CD8-positive, alpha-beta memory T cell (primary cell): Measurements from ENCODE around the gene MRI1. TPM values are rescaled to one million over a fixed set of nuclear protein-coding genes. Genes with fewer than 3 reads are reported as not detected.
"Not testable (repeated sequence)": the region's sequence is repeated elsewhere in the genome, so short reads cannot be mapped to it uniquely, and the experiment has no call there.

Experiments
- CTCF ChIA-PET: fragments of 350-600 bp; sonication (Branson Sonifier 250); formaldehyde crosslinking; loops from one replicate; lab custom pipeline; 2021; ENCODE audit warnings: antibody characterized with exemption; lab: Charles Lee
- POLR2A ChIA-PET: fragments of 350-600 bp; sonication (Branson Sonifier 250); formaldehyde crosslinking; loops from one replicate; lab custom pipeline; 2021; ENCODE audit warnings: antibody characterized with exemption; lab: Charles Lee
- DNase-seq, 5 donors: peaks; one replicate each; pipeline versions ENCODE4 v3.0.0 to v3.0.0-alpha.2; 2020 to 2022; ENCODE audit warnings: mixed read lengths in 1 of 5
- H3K27ac ChIP-seq: one replicate; pipeline ENCODE4 v1.7.0; 2013; ENCODE audit warnings: low read depth, mild to moderate bottlenecking, low read length, moderate library complexity
- H3K27me3 ChIP-seq: 2 replicates; pipeline ENCODE4 v1.7.0; 2013; ENCODE audit warnings: low read length, mild to moderate bottlenecking; ENCODE audit not compliant: insufficient read depth, poor library complexity, severe bottlenecking
- H3K36me3 ChIP-seq: 2 replicates; pipeline ENCODE4 v1.7.0; 2013; ENCODE audit warnings: mild to moderate bottlenecking, low read length, moderate library complexity; ENCODE audit not compliant: insufficient read depth
- H3K4me1 ChIP-seq: 2 replicates; pipeline ENCODE4 v1.7.0; 2013; ENCODE audit warnings: mild to moderate bottlenecking, low read length, moderate library complexity; ENCODE audit not compliant: insufficient read depth
- H3K4me3 ChIP-seq: 2 replicates; pipeline ENCODE4 v1.7.0; 2013; ENCODE audit warnings: mild to moderate bottlenecking, low read length
- H3K9me3 ChIP-seq: 2 replicates; pipeline ENCODE4 v1.7.0; 2013; ENCODE audit warnings: mild to moderate bottlenecking, low read length
- H3K27ac Mint-ChIP-seq, 8 donors: one replicate each; pipeline ENCODE4 v1.8.0; 2020 to 2021; ENCODE audit warnings: mixed read lengths in 8 of 8, mild to moderate bottlenecking in 6 of 8, inconsistent platforms in 3 of 8, moderate library complexity in 3 of 8
- H3K27me3 Mint-ChIP-seq, 2 donors: one replicate each; pipeline ENCODE4 v1.8.0; 2020 to 2021; ENCODE audit warnings: mixed read lengths in 2 of 2, mild to moderate bottlenecking in 1 of 2, moderate library complexity in 1 of 2
- H3K36me3 Mint-ChIP-seq, 3 donors: one replicate each; pipeline ENCODE4 v1.8.0; 2020 to 2021; ENCODE audit warnings: mixed read lengths in 3 of 3, inconsistent platforms in 1 of 3, mild to moderate bottlenecking in 1 of 3
- H3K4me1 Mint-ChIP-seq, 3 donors: one replicate each; pipeline ENCODE4 v1.8.0; 2020 to 2021; ENCODE audit warnings: mixed read lengths in 3 of 3, inconsistent platforms in 1 of 3, mild to moderate bottlenecking in 1 of 3
- H3K4me3 Mint-ChIP-seq, 7 donors: one replicate each; pipeline ENCODE4 v1.8.0; 2020 to 2021; ENCODE audit warnings: mixed read lengths in 7 of 7, mild to moderate bottlenecking in 6 of 7, moderate library complexity in 4 of 7, inconsistent platforms in 2 of 7
- H3K9me3 Mint-ChIP-seq, 5 donors: one replicate each; pipeline ENCODE4 v1.8.0; 2020 to 2022; ENCODE audit warnings: mixed read lengths in 5 of 5, mild to moderate bottlenecking in 3 of 5, moderate library complexity in 2 of 5, inconsistent platforms in 1 of 5
- polyA plus RNA-seq: library from polyadenylated mRNA; unstranded; fragments of 300-500 nt; fragmentation: Illumina TruSeq; gene quantifications from one replicate; pipeline ENCODE4 v1.2.3, GENCODE V29; 2021
- total RNA-seq, 2 experiments: library from RNA; stranded (reverse); gene quantifications; one replicate each; pipeline ENCODE4 v1.2.3, GENCODE V29; 2021

The MRI1 gene
- total and polyA plus RNA-seq, 3 experiments from 2014 or later = 19.0 to 43.5 (median 42.4) TPM

DNA sequence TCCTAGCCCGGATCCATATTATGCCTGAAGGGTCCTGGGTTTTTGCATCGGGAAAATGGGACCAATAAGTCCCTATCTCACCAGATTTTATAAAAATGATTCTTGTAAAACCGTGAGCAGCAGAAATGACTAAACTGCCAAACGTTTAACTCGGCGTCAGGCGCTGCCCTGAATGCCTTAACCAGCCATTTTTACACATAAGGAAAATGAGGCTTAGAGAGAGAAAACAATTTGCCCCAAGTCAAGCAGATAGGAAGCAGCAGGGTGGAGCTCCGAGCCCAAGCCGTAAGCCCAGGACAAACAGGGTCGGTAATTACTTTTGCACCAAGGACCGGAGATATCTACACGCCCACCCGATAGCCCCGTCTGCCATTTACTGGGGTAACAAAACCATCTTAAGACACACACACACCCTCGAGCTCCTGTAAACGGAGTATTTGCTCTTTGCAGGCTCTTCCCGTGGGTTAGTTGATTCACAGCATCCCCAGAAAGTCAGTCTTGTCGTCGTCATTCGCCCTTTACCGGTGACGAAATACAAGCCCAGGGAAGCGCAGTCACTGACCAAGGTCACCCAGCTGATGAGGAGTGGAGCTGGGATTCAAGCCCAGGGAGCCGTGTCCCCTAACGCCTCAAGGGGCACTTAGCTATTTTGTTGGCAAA is 16.0 kb upstream of the MRI1 start:
- Histone ChIP-seq H3K36me3 (peaks cover 6% of the 10 kb centered on the region), H3K4me3 (peak overlapping the region; percentile 70), H3K4me1 (peaks cover 20% of the 10 kb centered on the region), H3K27me3 (no peaks in the 10 kb centered on the region), H3K9me3 (no peaks in the 10 kb centered on the region), H3K27ac (peak overlapping the region; percentile 89)
- Mint-ChIP-seq H3K36me3 (peaks cover 0 to 24% (median 0%) of the 10 kb centered on the region in 3 donors), H3K9me3 (no peaks in the 10 kb centered on the region), H3K4me1 (peaks cover 22 to 38% (median 33%) of the 10 kb centered on the region in 3 donors), H3K27ac (peak overlapping the region; percentile 79 to 97 (median 95)), H3K27me3 (no peaks in the 10 kb centered on the region), H3K4me3 (peak overlapping the region; percentile 84 to 96 (median 89))
- ChIA-PET CTCF (interaction anchor here (0.8 to 2.2 kb wide), 5 partner anchors 10 to 114 kb away, joined by 3 to 14 read pairs (median 5); no protein-coding TSS in a partner anchor), POLR2A (interaction anchor here (0.6 to 1.9 kb wide), 13 partner anchors 13 to 944 kb away, joined by 3 to 24 read pairs (median 4); partner anchors contain the start of genes C19orf53, MRI1 and ZSWIM4)
- no peak for DNase-seq

DNA sequence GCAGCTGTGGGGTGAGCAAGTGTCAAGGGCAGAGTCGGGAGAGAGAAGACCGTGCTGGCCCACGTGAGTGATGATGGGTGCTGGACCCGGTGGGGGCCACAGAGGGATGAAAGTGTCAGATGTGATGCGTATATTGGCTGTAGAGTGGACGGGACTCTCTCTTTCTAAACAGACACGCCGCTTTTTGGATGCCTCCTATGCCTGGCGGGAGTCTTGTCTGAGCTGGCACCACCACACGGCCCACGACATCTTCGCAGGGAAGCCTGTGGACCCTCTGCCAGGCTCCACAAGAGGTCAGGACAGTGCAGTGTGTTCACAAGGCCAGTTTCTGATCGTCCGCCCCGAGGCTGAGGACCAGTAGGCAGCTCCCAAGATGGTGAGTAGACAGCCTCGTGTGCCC is 12.9 kb upstream of the MRI1 start:
- POLR2A ChIA-PET = no interaction called here
- H3K4me1 ChIP-seq = peaks cover 20% of the 10 kb centered on the region
- H3K27me3 ChIP-seq = no peaks in the 10 kb centered on the region
- H3K9me3 ChIP-seq = no peaks in the 10 kb centered on the region
- no peak overlapping the region for H3K4me3 ChIP-seq
- peaks cover 20% of the 10 kb centered on the region for H3K36me3 ChIP-seq
- no peak overlapping the region for H3K27ac ChIP-seq
- Mint-ChIP-seq H3K9me3 (no peaks in the 10 kb centered on the region), H3K36me3 (peaks cover 8 to 42% (median 8%) of the 10 kb centered on the region in 3 donors), H3K27ac (peak overlapping the region in 1 of 8 donors; percentile 9), H3K27me3 (peaks cover 0 to 2% of the 10 kb centered on the region in 2 donors), H3K4me3 (no peak overlapping the region), H3K4me1 (peaks cover 26 to 38% (median 33%) of the 10 kb centered on the region in 3 donors)
- CTCF ChIA-PET = no interaction called here
- DNase-seq = no peak

DNA sequence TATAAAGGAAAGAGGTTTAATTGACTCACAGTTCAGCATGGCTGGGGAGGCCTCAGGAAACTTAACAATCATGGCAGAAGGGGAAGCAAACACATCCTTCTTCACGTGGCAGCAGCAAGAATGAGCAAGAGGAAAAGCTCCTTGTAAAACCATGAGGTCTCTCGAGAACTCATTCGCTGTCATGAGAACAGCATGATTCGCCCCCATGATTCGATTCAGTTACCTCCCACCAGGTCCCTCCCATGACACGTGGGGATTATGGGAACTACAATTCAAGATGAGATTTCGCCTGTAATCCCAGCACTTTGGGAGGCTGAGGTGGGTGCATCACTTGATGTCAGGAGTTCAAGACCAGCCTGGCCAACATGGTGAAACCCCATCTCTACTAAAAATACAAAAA is 10.7 kb upstream of the MRI1 start:
- H3K4me3 ChIP-seq = not testable (repeated sequence)

DNA sequence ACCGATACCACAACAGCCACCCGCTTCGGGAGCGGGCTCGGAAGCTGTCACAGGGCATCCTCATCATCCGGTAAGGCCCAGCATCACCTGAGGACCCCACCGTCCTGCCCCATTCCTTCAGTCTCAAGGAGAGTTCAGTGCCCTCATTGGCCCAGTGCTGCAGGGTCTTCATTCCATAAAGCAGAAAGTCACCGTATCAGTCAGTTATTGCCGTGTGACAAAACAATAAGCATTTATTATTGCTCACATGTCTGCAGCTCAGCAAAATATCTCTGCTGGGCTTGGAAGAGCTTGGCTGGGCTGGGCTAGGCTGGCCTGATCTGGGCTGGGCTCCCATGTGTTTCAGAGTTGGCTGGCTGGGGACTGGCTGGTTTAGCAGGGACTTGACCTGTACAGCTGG is 8.1 kb upstream of the MRI1 start:
- H3K4me3 Mint-ChIP-seq = no peak overlapping the region
- peaks cover 0 to 2% of the 10 kb centered on the region in 2 donors for H3K27me3 Mint-ChIP-seq
- no peaks in the 10 kb centered on the region for H3K9me3 Mint-ChIP-seq
- Histone ChIP-seq H3K36me3 (peaks cover 42% of the 10 kb centered on the region), H3K9me3 (no peaks in the 10 kb centered on the region), H3K4me3 (no peak overlapping the region), H3K27ac (no peak overlapping the region), H3K4me1 (no peaks in the 10 kb centered on the region), H3K27me3 (no peaks in the 10 kb centered on the region)
- DNase-seq = no peak
- H3K36me3 Mint-ChIP-seq = peaks cover 13 to 70% (median 13%) of the 10 kb centered on the region in 3 donors
- POLR2A ChIA-PET = no interaction called here
- H3K4me1 Mint-ChIP-seq = peaks cover under 1 to 4% (median 3%) of the 10 kb centered on the region in 3 donors
- CTCF ChIA-PET = no interaction called here
- peak overlapping the region in 2 of 8 donors; percentile 52 to 55 for H3K27ac Mint-ChIP-seq

More for the DNA sequence above, 10.7 kb upstream of the MRI1 start:
- H3K27me3 ChIP-seq, H3K9me3 ChIP-seq, H3K27ac ChIP-seq, H3K4me3 Mint-ChIP-seq, H3K9me3 Mint-ChIP-seq, CTCF ChIA-PET, POLR2A ChIA-PET, H3K27me3 Mint-ChIP-seq, DNase-seq: not testable (repeated sequence)
- Histone ChIP-seq H3K4me1 (peaks cover 13% of the 10 kb centered on the region), H3K36me3 (peaks cover 38% of the 10 kb centered on the region)
- H3K4me1 Mint-ChIP-seq = peaks cover 13 to 23% (median 21%) of the 10 kb centered on the region in 3 donors
- peak overlapping the region in 2 of 8 donors; percentile 19 to 21 for H3K27ac Mint-ChIP-seq
- H3K36me3 Mint-ChIP-seq = peaks cover 13 to 60% (median 13%) of the 10 kb centered on the region in 3 donors

DNA sequence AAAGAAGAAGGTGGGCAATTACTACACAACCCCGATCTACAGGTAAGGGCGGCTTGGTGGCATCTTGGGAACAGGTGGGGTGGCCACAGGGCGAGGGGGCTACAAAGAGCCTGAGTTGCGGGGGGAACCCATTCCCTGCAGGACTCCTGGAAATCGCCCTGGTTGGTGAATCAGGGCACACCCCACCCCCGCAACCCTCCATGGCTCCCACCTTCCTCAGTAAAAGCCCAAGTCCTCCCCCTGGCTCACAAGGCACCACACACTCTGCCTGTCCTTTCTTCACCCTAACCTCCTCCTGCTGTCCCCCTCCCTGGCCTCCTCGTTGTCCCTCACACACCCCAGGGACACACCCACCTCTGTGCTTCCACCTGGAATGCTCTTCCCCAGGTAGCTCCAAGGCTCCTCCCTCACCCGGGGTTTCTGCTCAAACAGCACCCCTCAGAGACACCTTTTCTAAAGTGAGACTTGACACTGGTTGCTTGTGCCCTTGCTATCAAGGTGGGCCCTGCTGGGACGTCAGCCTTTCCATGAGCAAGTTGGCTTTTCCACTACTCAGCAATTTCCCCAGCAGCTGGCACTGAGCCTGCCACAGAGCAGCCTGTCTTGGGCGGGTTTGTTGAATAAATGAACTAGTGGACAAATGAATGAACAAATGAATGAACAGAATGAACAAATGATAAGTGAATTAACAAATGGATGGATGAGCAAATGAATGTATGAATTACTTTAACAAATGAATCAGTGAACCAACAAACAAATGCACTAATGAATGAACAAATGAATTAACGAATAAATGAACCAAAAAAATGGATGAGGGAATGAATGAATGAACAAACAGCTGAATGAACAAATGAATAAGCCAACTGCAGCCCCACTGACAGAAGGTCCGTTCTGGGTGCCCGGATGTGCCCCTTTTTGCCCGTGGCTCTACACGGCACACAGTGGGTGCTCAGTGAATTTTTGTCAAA is 6.2 kb upstream of the MRI1 start:
- peak overlapping the region in 1 of 8 donors; percentile 78 for H3K27ac Mint-ChIP-seq
- peaks cover 13 to 70% (median 17%) of the 10 kb centered on the region in 3 donors for H3K36me3 Mint-ChIP-seq
- CTCF ChIA-PET = no interaction called here

DNA sequence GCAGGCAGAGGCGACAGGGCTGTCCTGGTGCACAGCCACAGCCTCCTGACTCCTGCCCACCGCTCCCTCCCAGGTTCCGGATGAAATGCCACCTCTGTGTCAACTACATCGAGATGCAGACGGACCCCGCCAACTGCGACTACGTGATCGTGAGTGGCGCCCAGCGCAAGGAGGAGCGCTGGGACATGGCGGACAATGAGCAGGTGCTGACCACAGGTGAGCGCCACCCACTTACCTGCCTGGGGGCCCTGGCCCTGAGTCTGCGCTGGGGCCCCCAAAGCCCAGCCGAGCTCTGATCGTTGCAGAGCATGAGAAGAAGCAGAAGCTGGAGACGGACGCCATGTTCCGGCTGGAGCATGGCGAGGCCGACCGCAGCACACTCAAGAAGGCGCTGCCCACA is 5.5 kb upstream of the MRI1 start:
- Mint-ChIP-seq H3K4me1 (peaks cover 6 to 9% (median 8%) of the 10 kb centered on the region in 3 donors), H3K27me3 (peaks cover 0 to 2% of the 10 kb centered on the region in 2 donors), H3K9me3 (no peaks in the 10 kb centered on the region), H3K4me3 (no peak overlapping the region), H3K36me3 (peaks cover 13 to 65% (median 15%) of the 10 kb centered on the region in 3 donors), H3K27ac (no peak overlapping the region)
- no peaks in the 10 kb centered on the region for H3K27me3 ChIP-seq
- H3K36me3 ChIP-seq = peaks cover 41% of the 10 kb centered on the region
- H3K27ac ChIP-seq = no peak overlapping the region
- H3K4me3 ChIP-seq = no peak overlapping the region
- H3K9me3 ChIP-seq = no peaks in the 10 kb centered on the region
- no peak for DNase-seq
- ChIA-PET POLR2A (no interaction called here), CTCF (no interaction called here)
- H3K4me1 ChIP-seq = peaks cover 2% of the 10 kb centered on the region

More for the DNA sequence above, 6.2 kb upstream of the MRI1 start:
- Mint-ChIP-seq H3K9me3 (no peaks in the 10 kb centered on the region), H3K4me3 (peak overlapping the region in 1 of 7 donors; percentile 27), H3K27me3 (peaks cover 0 to 2% of the 10 kb centered on the region in 2 donors), H3K4me1 (peaks cover 4 to 6% (median 5%) of the 10 kb centered on the region in 3 donors)
- POLR2A ChIA-PET = no interaction called here
- Histone ChIP-seq H3K4me3 (no peak overlapping the region), H3K27me3 (no peaks in the 10 kb centered on the region), H3K4me1 (no peaks in the 10 kb centered on the region), H3K36me3 (peaks cover 41% of the 10 kb centered on the region), H3K9me3 (no peaks in the 10 kb centered on the region), H3K27ac (no peak overlapping the region)
- no peak for DNase-seq

DNA sequence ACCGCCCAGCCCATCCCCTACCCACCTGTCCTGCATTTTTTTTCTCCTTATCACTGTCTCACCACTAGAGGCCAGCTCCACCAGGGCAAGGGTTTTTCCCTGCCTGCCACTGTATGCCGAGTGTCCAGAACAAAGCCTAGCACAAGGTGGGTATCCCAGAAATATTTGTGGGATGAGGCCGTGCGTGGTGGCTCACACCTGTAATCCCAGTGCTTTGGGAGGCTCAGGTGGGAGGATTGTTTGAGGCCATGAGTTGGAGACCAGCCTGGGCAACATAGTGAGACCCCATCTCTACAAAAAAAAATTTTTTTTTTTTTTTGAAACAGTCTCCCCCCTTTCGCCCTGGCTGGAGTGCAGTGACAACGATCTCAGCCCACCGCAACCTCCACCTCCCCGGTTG is 2.9 kb upstream of the MRI1 start:
- H3K36me3 ChIP-seq = peaks cover 26% of the 10 kb centered on the region
- Mint-ChIP-seq H3K4me3 (no peak overlapping the region), H3K4me1 (peaks cover 18 to 28% (median 19%) of the 10 kb centered on the region in 3 donors), H3K27me3 (no peaks in the 10 kb centered on the region), H3K9me3 (no peaks in the 10 kb centered on the region), H3K36me3 (peaks cover 4 to 58% (median 8%) of the 10 kb centered on the region in 3 donors), H3K27ac (no peak overlapping the region)
- no peak overlapping the region for H3K27ac ChIP-seq
- DNase-seq = no peak
- no peaks in the 10 kb centered on the region for H3K9me3 ChIP-seq
- peaks cover 16% of the 10 kb centered on the region for H3K4me1 ChIP-seq
- POLR2A ChIA-PET = interaction anchor here (0.9 to 1.0 kb wide), 2 partner anchors 13 kb away, joined by 3 to 4 read pairs; partner anchors contain the start of gene C19orf53
- H3K27me3 ChIP-seq = no peaks in the 10 kb centered on the region
- H3K4me3 ChIP-seq = no peak overlapping the region
- CTCF ChIA-PET = interaction anchor here (0.9 kb wide), 1 partner anchor 13 kb away, joined by 3 read pairs; no protein-coding TSS in a partner anchor
